Adrenal gland (tissue), 12 donors: ENCODE results near the gene WSCD2. TPM values are rescaled to one million over a fixed set of nuclear protein-coding genes. Genes with fewer than 3 reads are reported as not detected.

Experiments used
- DNase-seq, 7 donors: peaks; one replicate each; pipeline ENCODE4 v3.0.0-alpha.2; 2019 to 2020
- H3K27ac ChIP-seq, 5 donors: fragments of 200-600 bp; sonication (generic) in 4 of 5; 1 replicate in 3 of 5; 2 replicates in 2 of 5; pipeline versions ENCODE4 v1.5.1 to v1.8.0; 2016 to 2020; ENCODE audit warnings: mild to moderate bottlenecking in 1 of 5
- H3K27me3 ChIP-seq: fragments of 200-600 bp; 2 replicates; pipeline ENCODE4 v1.8.0; 2021
- H3K36me3 ChIP-seq, 2 donors: fragments of 200-600 bp; replicated peaks in 1 of 2; 1 replicate in 1 of 2; 2 replicates in 1 of 2; pipeline versions ENCODE4 v1.5.1 to v1.8.0; 2018 to 2022
- H3K4me1 ChIP-seq, 2 donors: fragments of 200-600 bp; replicated peaks in 1 of 2; 1 replicate in 1 of 2; 2 replicates in 1 of 2; pipeline versions ENCODE4 v1.5.1 to v1.8.0; 2018 to 2021
- H3K4me3 ChIP-seq, 4 donors: fragments of 200-600 bp; sonication (generic) in 3 of 4; one replicate each; pipeline ENCODE4 v1.5.1; 2016 to 2018
- H3K9me3 ChIP-seq, 3 donors: fragments of 200-600 bp; sonication (generic) in 1 of 3; replicated peaks in 1 of 3; 1 replicate in 2 of 3; 2 replicates in 1 of 3; pipeline versions ENCODE4 v1.5.1 to v1.8.0; 2016 to 2021
- POLR2A ChIP-seq, 2 donors: fragments of 450-650 bp; IDR thresholded peaks; one replicate each; pipeline ENCODE4 v1.6.1; 2017; ENCODE audit warnings: antibody characterized with exemption in 2 of 2, mild to moderate bottlenecking in 2 of 2, moderate library complexity in 1 of 2
- WGBS, 4 donors: extraction: QIAGEN DNeasy Blood & Tissue Kit in 2 of 4; methylation state at CpG; one replicate each; pipeline versions ENCODE4 v1.1.5 to v1.1.7; 2013 to 2017; 5-methylcytosine and 5-hydroxymethylcytosine counted together
- intact Hi-C, 2 donors: fragments of 100-400 bp; cut with DNase I; formaldehyde crosslinking; loops; one replicate each; pipeline versions ENCODE4 v1.14.1 to v1.15.0; 2022 to 2023
- polyA plus RNA-seq, 3 donors: library from polyadenylated mRNA; stranded (reverse); fragments of 200-250 nt in 2 of 3; fragments of 350-450 nt in 1 of 3; fragmentation: Illumina TruSeq in 1 of 3; extraction: RNeasy Lipid Tissue Mini Kit (QIAGEN cat#74804) in 1 of 3; gene quantifications; one replicate each; pipeline ENCODE4 v1.2.3, GENCODE V29; 2013 to 2014
- total RNA-seq, 9 donors: library from RNA; depleted of rRNA in 4 of 9; stranded (reverse); fragments of >200 nt in 4 of 9; fragments of 120-200 nt in 1 of 9; fragmentation: NEBNext Ultra II Directional in 1 of 9; extraction: Animal tissue kit (Norgen Biotek cat#: 25700) in 1 of 9; gene quantifications; one replicate each; pipeline versions ENCODE4 v1.1.0 to v1.2.4, GENCODE V29; 2013 to 2023
- TF ChIP-seq, protein P1 (sequence below), 6 experiments: fragments of 450-650 bp in 4 of 6; fragments of 200-600 bp in 2 of 6; sonication (generic) in 1 of 6; IDR thresholded peaks; 1 replicate in 5 of 6; 2 replicates in 1 of 6; pipeline versions ENCODE4 v1.5.1 to v1.8.0; 2016 to 2021; ENCODE audit warnings: antibody characterized with exemption in 6 of 6, mild to moderate bottlenecking in 2 of 6, moderate library complexity in 1 of 6
- donor health status: healthy with polysubstance abuse.
- donor health status: Bipolar disorder and iron deficiency.
- donor health status: DM: yes; HTN: yes; CAD: no.
- donor health status: DM: no; HTN: no; CAD: no.
- donor health status: DM: no; HTN: no; CAD: no.
- donor health status: DM: yes; HTN: yes; CAD: no.

The WSCD2 gene
- total and polyA plus RNA-seq, 12 donors: 0.18 to 2.9 (median 0.69) TPM

DNA sequence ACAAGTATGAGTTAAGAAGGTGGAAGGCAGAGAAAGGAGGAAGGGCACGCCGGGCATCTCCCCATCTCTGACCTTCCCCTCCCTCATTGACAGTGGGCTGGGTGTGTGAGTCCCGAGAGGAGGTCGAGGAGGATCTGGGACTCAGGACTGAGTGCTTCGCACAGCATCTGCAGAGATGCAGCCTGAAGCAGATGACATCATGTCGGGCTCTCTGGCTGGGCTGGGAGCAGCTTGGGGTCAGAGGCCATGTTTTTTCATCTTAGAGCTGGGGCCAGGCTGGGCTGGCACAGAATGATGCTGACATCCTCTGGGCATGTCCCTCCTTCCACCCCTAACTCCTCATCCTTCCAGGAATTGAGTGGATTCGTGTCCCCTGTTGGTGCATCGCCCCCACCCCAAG is 166.6 kb downstream of the WSCD2 start:
- 37 to 54% (median 41%) methylated on average over 6 to 8 of the region's 8 CpGs for WGBS, 4 donors
- H3K36me3 ChIP-seq: no peaks in the 10 kb centered on the region
- H3K9me3 ChIP-seq: no peaks in the 10 kb centered on the region
- TF ChIP-seq, protein P1, sequence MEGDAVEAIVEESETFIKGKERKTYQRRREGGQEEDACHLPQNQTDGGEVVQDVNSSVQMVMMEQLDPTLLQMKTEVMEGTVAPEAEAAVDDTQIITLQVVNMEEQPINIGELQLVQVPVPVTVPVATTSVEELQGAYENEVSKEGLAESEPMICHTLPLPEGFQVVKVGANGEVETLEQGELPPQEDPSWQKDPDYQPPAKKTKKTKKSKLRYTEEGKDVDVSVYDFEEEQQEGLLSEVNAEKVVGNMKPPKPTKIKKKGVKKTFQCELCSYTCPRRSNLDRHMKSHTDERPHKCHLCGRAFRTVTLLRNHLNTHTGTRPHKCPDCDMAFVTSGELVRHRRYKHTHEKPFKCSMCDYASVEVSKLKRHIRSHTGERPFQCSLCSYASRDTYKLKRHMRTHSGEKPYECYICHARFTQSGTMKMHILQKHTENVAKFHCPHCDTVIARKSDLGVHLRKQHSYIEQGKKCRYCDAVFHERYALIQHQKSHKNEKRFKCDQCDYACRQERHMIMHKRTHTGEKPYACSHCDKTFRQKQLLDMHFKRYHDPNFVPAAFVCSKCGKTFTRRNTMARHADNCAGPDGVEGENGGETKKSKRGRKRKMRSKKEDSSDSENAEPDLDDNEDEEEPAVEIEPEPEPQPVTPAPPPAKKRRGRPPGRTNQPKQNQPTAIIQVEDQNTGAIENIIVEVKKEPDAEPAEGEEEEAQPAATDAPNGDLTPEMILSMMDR (IDR thresholded peaks at IDR 0.05): no peak
- TF ChIP-seq POLR2A (IDR thresholded peaks at IDR 0.05): no peak
- H3K4me1 ChIP-seq: no peaks in the 10 kb centered on the region
- peak overlapping the region in 1 of 5 donors; percentile 53 for H3K27ac ChIP-seq
- intact Hi-C loops: no loop called here
- no peaks in the 10 kb centered on the region for H3K27me3 ChIP-seq
- DNase-seq: peak in 1 of 7 donors; percentile 25
- H3K4me3 ChIP-seq: no peak overlapping the region

- DNase-seq: no peak
- Histone ChIP-seq H3K4me1 (peaks cover 0 to 6% of the 10 kb centered on the region in 2 donors), H3K27ac (peak overlapping the region in 1 of 5 donors; percentile 53), H3K9me3 (no peaks in the 10 kb centered on the region), H3K27me3 (no peaks in the 10 kb centered on the region), H3K36me3 (no peaks in the 10 kb centered on the region), H3K4me3 (no peak overlapping the region)
- 49 to 77% (median 62%) methylated on average over 3 of the region's 3 CpGs for WGBS, 4 donors
- intact Hi-C loops: no loop called here
- TF ChIP-seq POLR2A (IDR thresholded peaks at IDR 0.05): no peak
- TF ChIP-seq, protein P1 (IDR thresholded peaks at IDR 0.05): no peak
Observed at GRCh38 chr12:108296945-108297344, 167.9 kb downstream of the WSCD2 start.

DNA sequence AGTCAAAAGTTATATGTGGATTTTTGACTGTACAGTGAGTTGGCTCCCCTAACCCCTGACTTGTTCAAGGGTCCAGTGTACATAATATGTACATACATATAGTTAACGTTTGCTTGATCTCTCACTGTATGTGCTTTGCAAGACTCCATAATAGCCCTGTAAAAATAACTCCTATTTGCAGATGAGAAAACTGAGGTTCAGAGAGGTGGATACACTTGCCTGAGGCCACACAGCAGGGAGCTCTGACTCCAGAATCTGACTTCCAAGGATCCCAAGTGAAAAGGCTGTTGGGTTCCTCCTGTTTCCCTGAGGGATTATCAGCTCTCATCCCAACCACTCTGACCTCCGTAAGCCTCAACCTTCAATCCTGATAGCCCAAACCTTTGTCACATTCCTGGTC is 168.3 kb downstream of the WSCD2 start:
- no peaks in the 10 kb centered on the region for H3K9me3 ChIP-seq
- no peaks in the 10 kb centered on the region for H3K27me3 ChIP-seq
- H3K36me3 ChIP-seq: no peaks in the 10 kb centered on the region
- H3K4me3 ChIP-seq: no peak overlapping the region
- peaks cover 0 to 11% of the 10 kb centered on the region in 2 donors for H3K4me1 ChIP-seq
- intact Hi-C loops: no loop called here
- DNase-seq: no peak
- peak overlapping the region in 1 of 5 donors; percentile 6 for H3K27ac ChIP-seq
- TF ChIP-seq, protein P1 (IDR thresholded peaks at IDR 0.05): no peak
- no peak for TF ChIP-seq POLR2A (IDR thresholded peaks at IDR 0.05)
- WGBS, 4 donors: 73 to 96% (median 76%) methylated on average over 2 of the region's 2 CpGs

GRCh38 chr12:108297895-108298760 is 169.0 kb downstream of the WSCD2 start:
- no peak for DNase-seq
- no peaks in the 10 kb centered on the region for H3K36me3 ChIP-seq
- WGBS, 4 donors: 73 to 78% (median 77%) methylated on average over 6 of the region's 6 CpGs
- intact Hi-C loops: no loop called here
- H3K9me3 ChIP-seq: no peaks in the 10 kb centered on the region
- H3K27ac ChIP-seq: peak overlapping the region in 1 of 5 donors; percentile 45
- no peak overlapping the region for H3K4me3 ChIP-seq
- no peak for TF ChIP-seq POLR2A (IDR thresholded peaks at IDR 0.05)
- TF ChIP-seq, protein P1 (IDR thresholded peaks at IDR 0.05): no peak
- H3K4me1 ChIP-seq: peaks cover 0 to 16% of the 10 kb centered on the region in 2 donors
- no peaks in the 10 kb centered on the region for H3K27me3 ChIP-seq
